A549 (cell line): ENCODE results near the gene RPL10.

Experiments used
- ATOH8 ChIP-seq: fragments of 250-450 bp; sonication (Bioruptor Pico); IDR thresholded peaks from 2 replicates; pipeline ENCODE4 v1.5.0; 2020; ENCODE audit warnings: low read depth, mild to moderate bottlenecking, moderate library complexity
- CTCF ChIP-seq: fragments of >200 bp; sonication (Bioruptor Twin); formaldehyde crosslinking; IDR thresholded peaks from 3 replicates; pipeline ENCODE4 v1.5.1; 2016
- ELK1 ChIP-seq: fragments of 150-350 bp; IDR thresholded peaks from 2 replicates; pipeline ENCODE4 v1.6.1; 2014; ENCODE audit warnings: low read depth, mild to moderate bottlenecking, low read length
- EP300 ChIP-seq, 2 experiments: fragments of >200 bp; sonication (Bioruptor Twin); formaldehyde crosslinking; IDR thresholded peaks; 2 replicates in 1 of 2; 3 replicates in 1 of 2; pipeline ENCODE4 v1.6.1; 2016 to 2017
- HDAC2 ChIP-seq: fragments of 200-600 bp; sonication (generic); IDR thresholded peaks from 2 replicates; pipeline ENCODE4 v1.6.1; 2016
- HES2 ChIP-seq: fragments of >200 bp; sonication (Bioruptor Twin); formaldehyde crosslinking; IDR thresholded peaks from 2 replicates; pipeline ENCODE4 v1.6.1; 2016
- HMGXB4 ChIP-seq: fragments of 250-450 bp; sonication (Bioruptor Pico); IDR thresholded peaks from 2 replicates; pipeline ENCODE4 v1.5.0; 2021; ENCODE audit warnings: mild to moderate bottlenecking, moderate library complexity, borderline replicate concordance
- NR3C1 ChIP-seq: fragments of >200 bp; sonication (Bioruptor Twin); formaldehyde crosslinking; IDR thresholded peaks from 3 replicates; pipeline ENCODE4 v1.6.1; 2017
- PHF8 ChIP-seq: fragments of 200-600 bp; sonication (generic); IDR thresholded peaks from 2 replicates; pipeline ENCODE4 v1.6.1; 2016; ENCODE audit warnings: low read depth, mild to moderate bottlenecking, antibody characterized with exemption, moderate library complexity, borderline replicate concordance
- POLR2A ChIP-seq: IDR thresholded peaks from 2 replicates; pipeline ENCODE4 v1.6.1; 2012; ENCODE audit warnings: mild to moderate bottlenecking, low read length
- RFX5 ChIP-seq: fragments of 450-650 bp; IDR thresholded peaks from 2 replicates; pipeline ENCODE4 v1.7.1; 2014; ENCODE audit warnings: antibody characterized with exemption, mild to moderate bottlenecking, moderate library complexity
- SMC3 ChIP-seq: fragments of >200 bp; sonication (Bioruptor Twin); formaldehyde crosslinking; IDR thresholded peaks from 3 replicates; pipeline ENCODE4 v1.6.1; 2018; ENCODE audit warnings: inconsistent platforms
- USF2 ChIP-seq: fragments of 450-650 bp; IDR thresholded peaks from 2 replicates; pipeline ENCODE4 v1.6.1; 2014; ENCODE audit warnings: antibody characterized with exemption

GRCh38 chrX:154366666-154367055 lies 31.5 kb upstream of the RPL10 start:
- no peak for TF ChIP-seq RFX5
- no peak for TF ChIP-seq CTCF
- TF ChIP-seq USF2 = no peak
- no peak for TF ChIP-seq HES2
- no peak for TF ChIP-seq POLR2A
- TF ChIP-seq NR3C1 = no peak
- no peak for TF ChIP-seq PHF8
- TF ChIP-seq HMGXB4 (CRISPR knock-in tag) = no peak
- TF ChIP-seq EP300 (IDR thresholded peaks at IDR 0.05) = no peak
- no peak for TF ChIP-seq ATOH8 (CRISPR knock-in tag)
- TF ChIP-seq HDAC2 = no peak
- TF ChIP-seq SMC3 = no peak
- TF ChIP-seq ELK1 = no peak
